K562 (cell line): ENCODE results near the gene PPIL1. TPM values are rescaled to one million over a fixed set of nuclear protein-coding genes. Genes with fewer than 3 reads are reported as not detected.
A peak's percentile ranks its signal among the peaks of the same experiment; 100 is the strongest.

Experiments
- CREM ChIP-seq: IDR thresholded peaks from 2 replicates; pipeline ENCODE4 v1.6.1; 2014; ENCODE audit warnings: antibody characterized with exemption, low read depth
- DPF2 ChIP-seq: fragments of 450-650 bp; IDR thresholded peaks from 2 replicates; pipeline ENCODE4 v1.6.1; 2016
- EHMT2 ChIP-seq: fragments of 450-650 bp; IDR thresholded peaks from 2 replicates; pipeline ENCODE4 v1.6.1; 2018; ENCODE audit warnings: antibody characterized with exemption
- ERF ChIP-seq: fragments of 450-650 bp; formaldehyde crosslinking; IDR thresholded peaks from 2 replicates; pipeline ENCODE4 v1.4.0; 2020; ENCODE audit warnings: mild to moderate bottlenecking, mixed read lengths
- GTF2E2 ChIP-seq: fragments of 200-800 bp; sonication (Bioruptor generic); IDR thresholded peaks from 2 replicates; pipeline ENCODE4 v1.6.1; 2016; ENCODE audit warnings: missing genetic modification characterization, missing compliant biosample characterization
- HDAC1 ChIP-seq, 2 experiments: fragments of 450-650 bp; IDR thresholded peaks; 2 replicates each; pipeline ENCODE4 v1.6.1; 2016 to 2017; ENCODE audit warnings: inconsistent platforms in 1 of 2, mild to moderate bottlenecking in 1 of 2, moderate library complexity in 1 of 2
- HEY1 ChIP-seq: fragments of 250-450 bp; sonication (Bioruptor Pico); IDR thresholded peaks from 2 replicates; pipeline ENCODE4 v1.5.0; 2020; ENCODE audit warnings: mild to moderate bottlenecking, moderate library complexity, borderline replicate concordance
- HMGXB4 ChIP-seq: sonication (generic); formaldehyde crosslinking; IDR thresholded peaks from 2 replicates; pipeline ENCODE4 v1.8.1; 2023; ENCODE audit warnings: mild to moderate bottlenecking, missing genetic modification reagents
- LARP7 ChIP-seq: fragments of 450-650 bp; IDR thresholded peaks from 2 replicates; pipeline ENCODE4 v1.6.1; 2016
- MIER1 ChIP-seq: fragments of 450-650 bp; IDR thresholded peaks from 2 replicates; pipeline ENCODE4 v1.6.1; 2016; ENCODE audit warnings: antibody characterized with exemption, mild to moderate bottlenecking, low read depth
- NCOA2 ChIP-seq, 2 experiments: fragments of 450-650 bp; IDR thresholded peaks; 2 replicates each; pipeline ENCODE4 v1.6.1; 2018; ENCODE audit warnings: mild to moderate bottlenecking in 2 of 2, moderate library complexity in 1 of 2; ENCODE audit not compliant: partially characterized antibody in 2 of 2
- NCOR1 ChIP-seq: fragments of 450-650 bp; IDR thresholded peaks from 2 replicates; pipeline ENCODE4 v1.6.1; 2016; ENCODE audit warnings: mild to moderate bottlenecking, moderate library complexity
- NFATC3 ChIP-seq: fragments of 450-650 bp; IDR thresholded peaks from 2 replicates; pipeline ENCODE4 v1.6.1; 2017; ENCODE audit warnings: mild to moderate bottlenecking
- NR1H2 ChIP-seq: sonication (generic); formaldehyde crosslinking; IDR thresholded peaks from 2 replicates; pipeline ENCODE4 v1.4.0; 2020; ENCODE audit warnings: mild to moderate bottlenecking, missing genetic modification reagents
- RB1 ChIP-seq: fragments of 450-650 bp; IDR thresholded peaks from 2 replicates; pipeline ENCODE4 v1.6.1; 2017; ENCODE audit warnings: low read depth, mild to moderate bottlenecking
- RBM22 ChIP-seq: fragments of 200-400 bp; formaldehyde crosslinking; IDR thresholded peaks from 2 replicates; pipeline ENCODE4 v1.6.1; 2018; ENCODE audit warnings: low read length, low read depth; ENCODE audit not compliant: poor library complexity, severe bottlenecking
- SMARCA5 ChIP-seq: fragments of 450-650 bp; IDR thresholded peaks from 2 replicates; pipeline ENCODE4 v1.6.1; 2016
- TBP ChIP-seq: optimal IDR thresholded peaks from 2 replicates; pipeline ENCODE3; 2011; ENCODE audit warnings: low read depth, low read length, improper control_type of control experiment
- ZBTB5 ChIP-seq: fragments of 450-650 bp; IDR thresholded peaks from 2 replicates; pipeline ENCODE4 v1.6.1; 2017; ENCODE audit warnings: antibody characterized with exemption
- ZNF354B ChIP-seq: fragments of 250-450 bp; sonication (Bioruptor Pico); IDR thresholded peaks from 2 replicates; pipeline ENCODE4 v1.4.0; 2020
- ZNF444 ChIP-seq: fragments of 250-450 bp; sonication (Bioruptor Pico); IDR thresholded peaks from 2 replicates; pipeline ENCODE4 v1.4.0; 2020; ENCODE audit warnings: mild to moderate bottlenecking, moderate library complexity
- ZNF695 ChIP-seq: fragments of 450-650 bp; formaldehyde crosslinking; IDR thresholded peaks from 2 replicates; pipeline ENCODE4 v1.4.0; 2020; ENCODE audit warnings: mild to moderate bottlenecking, moderate library complexity
- ZNF75A ChIP-seq: fragments of 450-650 bp; formaldehyde crosslinking; IDR thresholded peaks from 2 replicates; pipeline ENCODE4 v1.4.0; 2020; ENCODE audit warnings: mild to moderate bottlenecking
- polyA plus RNA-seq, 8 experiments: library from polyadenylated mRNA; depleted of rRNA in 4 of 8; stranded (reverse) in 5 of 8; unstranded in 3 of 8; fragments of >200 nt; fragmentation: Nextera tagmentation in 2 of 8; fragmentation: Illumina TruSeq in 1 of 8; extraction: Ambion mirVana in 2 of 8; extraction: Trizol in 1 of 8; gene quantifications; 2 replicates each; pipeline versions ENCODE4 v1.2.1 to v1.2.3, GENCODE V29; 2011 to 2014; ENCODE audit warnings: inconsistent platforms in 1 of 8, missing spikeins in 1 of 8
- total RNA-seq, 7 experiments: library from RNA; depleted of rRNA in 6 of 7; stranded (reverse); fragments of >200 nt in 6 of 7; fragmentation: Illumina TruSeq in 2 of 7; extraction: Trizol in 2 of 7; gene quantifications; 2 replicates each; pipeline versions ENCODE4 v1.2.1 to v1.2.3, GENCODE V29; 2011 to 2021; ENCODE audit warnings: low replicate concordance in 1 of 7
- TF ChIP-seq, protein P1 (sequence below): fragments of 250-450 bp; sonication (Bioruptor Pico); IDR thresholded peaks from 2 replicates; pipeline ENCODE4 v1.8.0; 2021; ENCODE audit warnings: moderate library complexity, mild to moderate bottlenecking, inconsistent platforms
- TF ChIP-seq, protein P2 (sequence below): fragments of 450-650 bp; formaldehyde crosslinking; IDR thresholded peaks from 2 replicates; pipeline ENCODE4 v1.4.0; 2020; ENCODE audit warnings: mild to moderate bottlenecking, moderate library complexity

The PPIL1 gene
- total and polyA plus RNA-seq, 9 of the 15 experiments (the other 6 are each of a cell fraction or from before 2014, with no cell fraction given), result 65.8 to 205 (median 130) TPM

GRCh38 chr6:36875250-36875633 is 639 bp upstream of the PPIL1 start (continued):
- TF ChIP-seq, protein P1, sequence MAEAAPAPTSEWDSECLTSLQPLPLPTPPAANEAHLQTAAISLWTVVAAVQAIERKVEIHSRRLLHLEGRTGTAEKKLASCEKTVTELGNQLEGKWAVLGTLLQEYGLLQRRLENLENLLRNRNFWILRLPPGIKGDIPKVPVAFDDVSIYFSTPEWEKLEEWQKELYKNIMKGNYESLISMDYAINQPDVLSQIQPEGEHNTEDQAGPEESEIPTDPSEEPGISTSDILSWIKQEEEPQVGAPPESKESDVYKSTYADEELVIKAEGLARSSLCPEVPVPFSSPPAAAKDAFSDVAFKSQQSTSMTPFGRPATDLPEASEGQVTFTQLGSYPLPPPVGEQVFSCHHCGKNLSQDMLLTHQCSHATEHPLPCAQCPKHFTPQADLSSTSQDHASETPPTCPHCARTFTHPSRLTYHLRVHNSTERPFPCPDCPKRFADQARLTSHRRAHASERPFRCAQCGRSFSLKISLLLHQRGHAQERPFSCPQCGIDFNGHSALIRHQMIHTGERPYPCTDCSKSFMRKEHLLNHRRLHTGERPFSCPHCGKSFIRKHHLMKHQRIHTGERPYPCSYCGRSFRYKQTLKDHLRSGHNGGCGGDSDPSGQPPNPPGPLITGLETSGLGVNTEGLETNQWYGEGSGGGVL (CRISPR knock-in tag), result no peak
- no peak for TF ChIP-seq ZNF354B
- no peak for TF ChIP-seq ZNF75A
- no peak for TF ChIP-seq NCOR1
- TF ChIP-seq HEY1, result 0 out of 2 replicates have a peak, but pooled peaks have one; percentile 48
- TF ChIP-seq RB1, result no peak
- TF ChIP-seq, protein P2, sequence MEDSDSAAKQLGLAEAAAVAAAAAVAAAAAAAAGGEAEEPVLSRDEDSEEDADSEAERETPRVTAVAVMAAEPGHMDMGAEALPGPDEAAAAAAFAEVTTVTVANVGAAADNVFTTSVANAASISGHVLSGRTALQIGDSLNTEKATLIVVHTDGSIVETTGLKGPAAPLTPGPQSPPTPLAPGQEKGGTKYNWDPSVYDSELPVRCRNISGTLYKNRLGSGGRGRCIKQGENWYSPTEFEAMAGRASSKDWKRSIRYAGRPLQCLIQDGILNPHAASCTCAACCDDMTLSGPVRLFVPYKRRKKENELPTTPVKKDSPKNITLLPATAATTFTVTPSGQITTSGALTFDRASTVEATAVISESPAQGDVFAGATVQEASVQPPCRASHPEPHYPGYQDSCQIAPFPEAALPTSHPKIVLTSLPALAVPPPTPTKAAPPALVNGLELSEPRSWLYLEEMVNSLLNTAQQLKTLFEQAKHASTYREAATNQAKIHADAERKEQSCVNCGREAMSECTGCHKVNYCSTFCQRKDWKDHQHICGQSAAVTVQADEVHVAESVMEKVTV, result no peak
- 0 out of 2 replicates have a peak, but pooled peaks have one; percentile 11 for TF ChIP-seq EHMT2
- TF ChIP-seq LARP7, result peak; percentile 28; the same call in 1 of the 2 replicates
- no peak for TF ChIP-seq NR1H2 (CRISPR knock-in tag)
- TF ChIP-seq ZNF444, result no peak
- no peak for TF ChIP-seq DPF2
- TF ChIP-seq ZNF695 (CRISPR knock-in tag), result no peak
- peak; percentile 56; the same call in 1 of the 2 replicates for TF ChIP-seq MIER1
- TF ChIP-seq TBP, result no peak
- TF ChIP-seq GTF2E2, result peak; percentile 84
- TF ChIP-seq NFATC3, result no peak
- TF ChIP-seq NCOA2 (IDR thresholded peaks at IDR 0.05; ENCODE audit: partially characterized antibody in 2 of 2), result no peak
- no peak for TF ChIP-seq ERF
- no peak for TF ChIP-seq HMGXB4 (CRISPR knock-in tag)
- 0 out of 2 replicates have a peak, but pooled peaks have one; percentile 61 for TF ChIP-seq SMARCA5
- TF ChIP-seq ZBTB5, result no peak
- no peak for TF ChIP-seq RBM22
- peak; percentile 59 to 65; a peak in 3 of 4 replicates for TF ChIP-seq HDAC1 (IDR thresholded peaks at IDR 0.05)
- no peak for TF ChIP-seq CREM
